Subcutaneous abdominal adipose tissue (tissue), 5 donors: Measurements from ENCODE around the gene PXMP4.

ENCODE experiments used
- H3K27ac ChIP-seq: one replicate; pipeline ENCODE4 v1.7.0; 2013; ENCODE audit warnings: low read depth, mild to moderate bottlenecking, inconsistent platforms, low read length, moderate library complexity
- H3K27me3 ChIP-seq, 5 donors: one replicate each; pipeline ENCODE4 v1.7.0; 2013; ENCODE audit warnings: low read length in 5 of 5, inconsistent platforms in 1 of 5; ENCODE audit not compliant: control insufficient read depth in 5 of 5, insufficient read depth in 4 of 5
- H3K36me3 ChIP-seq, 5 donors: one replicate each; pipeline ENCODE4 v1.7.0; 2013; ENCODE audit warnings: low read length in 5 of 5; ENCODE audit not compliant: control insufficient read depth in 5 of 5, insufficient read depth in 5 of 5
- H3K4me1 ChIP-seq, 5 donors: one replicate each; pipeline ENCODE4 v1.7.0; 2013; ENCODE audit warnings: low read length in 5 of 5, mild to moderate bottlenecking in 3 of 5, moderate library complexity in 1 of 5; ENCODE audit not compliant: control insufficient read depth in 5 of 5, insufficient read depth in 5 of 5
- H3K4me3 ChIP-seq, 5 donors: one replicate each; pipeline ENCODE4 v1.7.0; 2013; ENCODE audit warnings: low read length in 5 of 5, low read depth in 1 of 5
- H3K9ac ChIP-seq, 5 donors: one replicate each; pipeline ENCODE4 v1.7.0; 2013; ENCODE audit warnings: low read length in 5 of 5, mild to moderate bottlenecking in 4 of 5, moderate library complexity in 3 of 5
- H3K9me3 ChIP-seq, 5 donors: one replicate each; pipeline ENCODE4 v1.7.0; 2013; ENCODE audit warnings: low read length in 5 of 5; ENCODE audit not compliant: control insufficient read depth in 5 of 5
- donor health status: healthy.
- donor health status: healthy.
- donor health status: healthy.
- donor health status: healthy.
- donor health status: healthy.

The PXMP4 gene

DNA sequence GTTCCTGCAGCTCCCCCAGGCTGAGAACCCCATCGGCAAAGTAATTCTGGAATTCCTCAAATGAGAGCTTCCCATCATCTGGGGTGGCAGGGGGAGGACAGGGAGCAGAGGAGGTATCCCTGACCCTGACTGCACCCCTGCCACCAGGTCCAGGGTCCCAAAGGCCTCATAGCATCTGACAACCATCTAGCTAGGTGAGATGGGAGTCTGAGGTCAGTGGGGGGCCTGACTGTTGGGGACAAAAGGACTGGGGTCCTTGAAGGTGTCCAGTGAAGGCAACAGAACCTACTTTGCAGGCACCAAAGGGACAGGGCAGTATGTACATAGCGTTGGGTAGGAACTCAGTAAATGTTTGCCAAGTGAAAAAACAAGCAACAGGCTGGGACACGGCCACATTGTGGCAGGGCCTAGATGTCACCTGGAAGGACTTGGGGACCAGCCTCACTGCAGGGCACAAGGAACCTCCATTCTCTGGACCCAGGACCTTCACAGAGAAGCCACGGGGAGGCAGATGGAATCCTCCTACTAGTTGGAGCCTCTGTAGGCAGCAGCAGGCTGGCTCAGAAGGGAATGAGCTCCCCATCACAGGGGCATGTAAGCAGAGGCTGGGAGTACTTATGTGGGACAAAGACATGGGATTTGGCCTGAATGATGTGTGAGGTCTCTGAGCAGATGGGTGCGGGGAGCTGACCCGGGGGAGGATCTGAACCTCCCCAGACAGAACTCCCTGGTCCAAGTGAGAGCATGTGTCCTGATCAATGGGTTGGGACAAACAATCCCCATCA, 49.2 kb downstream of the PXMP4 start:
- H3K27ac ChIP-seq, result no peak overlapping the region
- no peak overlapping the region for H3K4me3 ChIP-seq
- no peaks in the 10 kb centered on the region for H3K9me3 ChIP-seq
- peaks cover 0 to 29% (median 14%) of the 10 kb centered on the region in 5 donors for H3K36me3 ChIP-seq
- no peaks in the 10 kb centered on the region for H3K27me3 ChIP-seq
- H3K4me1 ChIP-seq, result peaks cover 9 to 65% (median 61%) of the 10 kb centered on the region in 5 donors
- peak overlapping the region in 1 of 5 donors; percentile 50 for H3K9ac ChIP-seq

DNA sequence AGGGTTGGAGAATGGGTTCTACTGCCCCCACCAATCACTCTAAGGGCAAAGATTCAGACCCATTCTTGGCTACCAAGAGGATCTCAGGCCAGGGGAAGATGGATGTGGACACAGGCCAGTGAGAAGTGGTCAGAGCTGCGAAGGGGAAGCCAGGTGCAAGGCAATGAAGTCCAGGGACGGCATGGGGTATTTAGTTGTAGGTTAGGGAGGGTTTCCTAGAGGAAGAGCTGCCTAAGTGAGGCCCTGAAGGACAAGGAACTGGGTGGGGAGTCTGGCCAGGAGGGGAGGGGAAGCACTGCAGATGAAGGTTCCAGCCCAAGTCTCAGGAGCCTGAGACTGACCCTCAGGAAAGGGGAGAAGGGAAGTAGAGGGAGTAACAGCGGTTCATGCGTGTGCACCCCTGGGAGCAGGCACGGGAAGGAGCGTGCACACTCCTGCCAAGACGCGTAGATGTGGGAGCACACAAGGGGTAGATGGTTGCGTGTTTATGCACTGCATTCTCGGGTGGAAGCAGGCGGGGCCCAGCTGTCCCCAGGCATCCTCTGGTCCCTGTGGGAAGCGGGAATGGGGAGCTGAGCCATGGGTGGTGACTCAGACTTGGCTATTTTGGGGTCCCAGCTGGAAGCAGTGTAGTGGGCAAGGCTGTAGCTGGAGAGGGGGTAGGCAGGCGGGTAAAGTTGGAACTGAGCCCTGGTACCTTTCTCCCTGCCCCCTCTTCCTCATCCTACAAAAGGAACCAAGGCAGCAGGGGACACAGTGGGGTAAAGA, 50.1 kb downstream of the PXMP4 start:
- no peak overlapping the region for H3K9ac ChIP-seq
- no peaks in the 10 kb centered on the region for H3K27me3 ChIP-seq
- no peak overlapping the region for H3K4me3 ChIP-seq
- no peak overlapping the region for H3K27ac ChIP-seq
- peaks cover 2 to 57% (median 53%) of the 10 kb centered on the region in 5 donors for H3K4me1 ChIP-seq
- peaks cover 0 to 29% (median 14%) of the 10 kb centered on the region in 5 donors for H3K36me3 ChIP-seq
- H3K9me3 ChIP-seq, result no peaks in the 10 kb centered on the region

DNA sequence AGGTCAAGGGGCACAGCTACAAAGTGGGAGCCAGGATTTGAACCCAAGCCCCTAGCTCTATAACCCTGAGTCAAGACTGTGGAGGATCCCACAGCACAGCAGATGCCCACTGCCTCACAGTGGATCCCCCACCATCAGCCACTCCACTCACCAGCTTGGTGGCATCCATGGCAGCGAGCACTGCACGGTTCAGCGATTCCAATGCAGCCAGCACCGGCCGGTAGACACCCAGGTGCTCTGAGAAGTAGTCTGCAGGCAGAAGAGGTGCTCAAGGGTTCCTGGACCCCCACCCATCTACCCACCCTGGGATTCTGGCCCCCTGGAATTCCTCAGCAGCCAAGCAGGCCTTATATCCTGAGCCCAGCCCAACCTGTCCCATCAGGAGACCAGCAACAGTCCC, 50.9 kb downstream of the PXMP4 start:
- peaks cover 0 to 29% (median 14%) of the 10 kb centered on the region in 5 donors for H3K36me3 ChIP-seq
- H3K4me1 ChIP-seq, result peaks cover 0 to 52% (median 48%) of the 10 kb centered on the region in 5 donors
- no peak overlapping the region for H3K4me3 ChIP-seq
- no peaks in the 10 kb centered on the region for H3K9me3 ChIP-seq
- H3K9ac ChIP-seq, result no peak overlapping the region
- no peaks in the 10 kb centered on the region for H3K27me3 ChIP-seq
- no peak overlapping the region for H3K27ac ChIP-seq

DNA sequence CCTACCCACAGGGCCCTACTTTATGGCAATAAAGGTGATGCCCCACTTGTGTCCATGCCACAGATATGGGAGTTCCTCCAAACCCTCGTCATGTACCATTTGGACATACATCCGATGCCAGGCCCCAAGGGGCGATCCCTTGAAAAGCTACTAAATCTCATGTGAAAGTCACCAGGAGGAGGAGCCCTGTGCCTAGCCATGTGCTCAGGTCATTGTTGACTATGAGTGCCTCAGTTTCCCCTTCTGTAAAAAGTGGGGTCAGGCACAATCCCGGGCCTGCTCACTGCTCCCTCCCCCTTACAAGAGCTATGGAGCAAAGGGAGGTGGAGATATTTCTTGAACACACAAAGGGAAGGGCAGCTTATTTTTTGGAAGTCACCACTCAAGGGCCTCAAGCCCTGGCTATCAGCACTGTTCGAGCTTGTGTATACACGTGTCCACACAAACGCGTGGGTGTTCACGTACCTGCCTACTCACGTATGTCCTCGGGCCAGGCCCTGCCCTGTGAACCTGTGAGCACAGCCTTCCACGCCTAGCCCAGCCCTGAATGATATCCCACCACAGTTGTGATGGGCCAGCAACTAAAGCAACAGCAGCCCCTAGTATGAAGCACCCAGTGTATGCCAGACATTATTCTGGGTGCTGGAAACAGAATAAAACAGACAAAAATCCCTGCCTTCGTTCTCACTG, 51.5 kb downstream of the PXMP4 start:
- Histone ChIP-seq H3K27me3 (no peaks in the 10 kb centered on the region), H3K4me1 (peaks cover 3 to 54% (median 50%) of the 10 kb centered on the region in 5 donors), H3K9ac (peak overlapping the region in 2 of 5 donors; percentile 17 to 31), H3K36me3 (peaks cover 0 to 29% (median 14%) of the 10 kb centered on the region in 5 donors), H3K9me3 (no peaks in the 10 kb centered on the region), H3K4me3 (peak overlapping the region in 1 of 5 donors; percentile 73), H3K27ac (no peak overlapping the region)

GRCh38 chr20:33667676-33668465, 52.2 kb downstream of the PXMP4 start:
- Histone ChIP-seq H3K4me3 (peak overlapping the region in 4 of 5 donors; percentile 67 to 73 (median 67)), H3K9ac (peak overlapping the region in 3 of 5 donors; percentile 40 to 42 (median 41)), H3K27ac (no peak overlapping the region), H3K4me1 (peaks cover 3 to 54% (median 49%) of the 10 kb centered on the region in 5 donors), H3K9me3 (no peaks in the 10 kb centered on the region), H3K27me3 (no peaks in the 10 kb centered on the region), H3K36me3 (peaks cover 0 to 29% (median 14%) of the 10 kb centered on the region in 5 donors)

GRCh38 chr20:33667245-33667675, 52.9 kb downstream of the PXMP4 start:
- H3K4me3 ChIP-seq, result peak overlapping the region in 4 of 5 donors; percentile 67 to 73 (median 67)
- H3K4me1 ChIP-seq, result peaks cover 3 to 50% (median 46%) of the 10 kb centered on the region in 5 donors
- H3K27ac ChIP-seq, result peak overlapping the region; percentile 41
- H3K9ac ChIP-seq, result peak overlapping the region in 3 of 5 donors; percentile 40 to 42 (median 41)
- H3K36me3 ChIP-seq, result peaks cover 0 to 29% (median 14%) of the 10 kb centered on the region in 5 donors
- no peaks in the 10 kb centered on the region for H3K9me3 ChIP-seq
- H3K27me3 ChIP-seq, result no peaks in the 10 kb centered on the region

GRCh38 chr20:33666293-33667244, 53.5 kb downstream of the PXMP4 start, which contains the start of gene ACTL10:
ACTL10 (plus strand) TSS chr20:33666943; CDS start chr20:33667498, 555 bp downstream.
- Histone ChIP-seq H3K9me3 (no peaks in the 10 kb centered on the region), H3K27me3 (no peaks in the 10 kb centered on the region), H3K4me1 (peaks cover 3 to 45% (median 42%) of the 10 kb centered on the region in 5 donors), H3K9ac (peak within 1 kb of the TSS in 4 of 5 donors; percentile 40 to 62 (median 50)), H3K4me3 (peak within 1 kb of the TSS; percentile 62 to 73 (median 67)), H3K27ac (peak within 1 kb of the TSS; percentile 41), H3K36me3 (peaks cover 0 to 25% (median 14%) of the 10 kb centered on the region in 5 donors)

- Histone ChIP-seq H3K9ac (no peak overlapping the region), H3K4me1 (peaks cover 3 to 45% (median 42%) of the 10 kb centered on the region in 5 donors), H3K27me3 (no peaks in the 10 kb centered on the region), H3K36me3 (peaks cover 0 to 16% (median 8%) of the 10 kb centered on the region in 5 donors), H3K9me3 (no peaks in the 10 kb centered on the region), H3K27ac (no peak overlapping the region), H3K4me3 (no peak overlapping the region)
These were observed 55.4 kb downstream of the PXMP4 start for GRCh38 chr20:33664762-33665144.
